Activated CD4-positive, alpha-beta T cell treated with anti-CD3 and anti-CD28 coated beads, Interleukin-10, Interleukin-2, amounts not matched to agents 100 ng/mL and 50 ng/mL, durations not matched to agents 16 hours and 8 hours (primary cell): Measurements from ENCODE around the gene TM9SF3.

Experiments
- DNase-seq: peaks from one replicate; pipeline ENCODE4 v3.0.0-alpha.2; 2020

TM9SF3 gene

DNA sequence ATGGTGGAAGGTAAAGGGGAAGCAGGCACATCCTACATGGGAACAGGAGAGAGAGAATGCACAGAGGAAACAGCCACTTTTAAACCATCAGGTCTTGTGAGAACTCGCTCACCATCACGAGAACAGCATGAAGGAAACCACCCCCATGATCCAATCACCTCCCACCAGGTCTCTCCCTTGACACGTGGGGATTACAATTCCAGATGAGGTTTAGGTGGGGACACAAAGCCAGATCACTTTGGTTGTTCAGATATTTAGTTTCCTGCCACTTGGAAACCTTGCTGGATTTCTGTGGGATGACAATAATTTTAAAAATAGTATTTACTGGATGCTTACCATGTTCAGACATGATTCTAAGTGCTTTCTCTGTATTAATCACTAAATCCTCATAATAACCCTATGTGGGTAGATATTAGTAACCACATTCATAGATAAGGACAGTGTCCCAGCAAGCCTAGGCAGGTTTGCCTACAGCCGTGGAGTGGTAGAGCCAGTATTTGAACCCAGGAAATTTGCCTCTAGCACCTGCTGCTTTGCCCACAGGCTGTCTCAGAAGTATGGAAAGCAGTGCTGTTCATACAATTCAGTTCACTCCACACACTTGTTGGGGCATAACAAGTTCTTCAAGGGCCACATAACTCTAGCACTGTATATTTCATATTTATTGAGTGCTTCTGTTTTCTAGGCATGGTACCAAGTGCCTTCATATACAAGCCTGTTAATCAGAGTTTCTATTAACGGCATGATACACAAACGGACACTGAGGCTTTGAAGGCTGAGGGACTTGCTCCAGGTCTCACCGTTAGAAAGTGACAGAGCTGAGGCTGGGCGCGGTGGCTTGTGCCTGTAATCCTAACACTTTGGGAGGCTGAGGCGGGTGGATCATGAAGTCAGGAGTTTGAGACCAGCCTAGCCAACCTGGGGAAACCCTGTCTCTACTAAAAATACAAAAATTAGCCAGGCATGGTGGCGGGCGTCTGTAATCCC is 81.4 kb downstream of the TM9SF3 start:
- no peak for DNase-seq

DNA sequence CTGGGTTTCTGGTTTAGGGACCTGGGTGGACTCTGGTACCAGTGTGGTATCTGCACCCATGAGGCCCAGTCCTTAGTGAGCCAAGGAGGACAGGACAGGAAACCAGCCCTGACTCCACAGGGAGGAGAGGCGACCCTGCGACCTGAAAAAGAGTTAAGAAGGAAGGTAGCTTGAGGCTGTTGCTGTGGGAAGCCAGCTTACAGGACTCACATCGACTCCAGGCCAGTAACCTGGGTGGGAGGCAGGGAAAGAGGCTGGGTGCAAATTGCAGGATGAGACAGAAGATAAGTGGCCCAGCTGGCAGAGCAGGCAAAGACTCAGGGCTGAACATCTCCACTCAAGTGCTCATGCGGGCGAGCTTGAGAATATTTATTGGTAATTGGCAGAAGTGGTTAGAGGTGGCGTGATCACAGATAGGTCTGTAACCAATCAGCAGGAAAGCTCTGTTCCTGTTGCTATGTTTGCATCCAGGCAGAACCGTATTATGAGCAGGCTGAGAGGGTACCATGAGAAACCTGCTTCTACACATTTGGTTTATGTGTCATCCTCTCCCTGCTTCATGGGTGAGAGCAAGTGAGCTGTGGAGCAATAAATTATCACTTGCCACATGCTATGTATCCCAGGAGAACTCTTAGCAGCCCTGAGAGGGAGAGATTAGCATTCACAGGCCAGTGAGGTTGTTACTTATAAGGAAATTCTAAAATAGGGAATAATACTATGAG is 84.1 kb downstream of the TM9SF3 start:
- DNase-seq: no peak

DNA sequence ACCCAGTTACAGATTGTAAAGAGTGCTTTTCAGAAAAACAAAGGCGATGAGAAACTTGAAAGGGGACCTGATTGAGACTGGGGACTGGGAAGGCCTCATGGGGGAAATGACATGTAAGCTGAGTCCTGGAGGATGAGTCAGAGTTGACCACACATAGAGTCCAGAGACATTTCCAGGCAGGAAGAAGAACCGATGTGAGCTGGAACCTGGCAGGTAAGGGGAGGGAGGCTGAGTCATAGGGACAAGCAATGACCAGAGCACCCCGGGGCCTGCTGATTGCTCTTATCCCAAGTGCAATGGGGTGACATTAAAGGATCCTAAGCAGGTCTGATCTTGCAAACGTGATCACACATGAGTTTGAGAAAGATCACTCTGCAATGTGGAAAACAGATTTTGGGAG is 84.8 kb downstream of the TM9SF3 start:
- no peak for DNase-seq

DNA sequence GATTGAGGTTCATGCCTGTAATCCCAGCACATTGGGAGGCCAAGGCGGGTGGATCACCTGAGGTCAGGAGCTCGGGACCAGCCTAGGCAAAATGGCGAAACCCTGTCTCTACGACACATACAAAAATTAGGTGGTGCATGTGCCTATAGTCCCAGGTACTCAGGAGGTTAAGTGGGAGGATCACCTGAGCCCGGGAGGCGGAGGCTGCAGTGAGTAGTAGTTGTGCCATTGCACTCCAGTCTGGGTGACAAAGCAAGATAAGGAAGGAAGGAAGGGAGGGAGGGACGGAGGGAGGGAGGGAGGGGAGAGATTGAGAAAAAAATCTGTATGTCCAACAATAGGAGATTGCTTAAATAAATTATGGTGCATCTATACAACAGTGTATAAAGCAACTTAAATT is 86.3 kb downstream of the TM9SF3 start:
- DNase-seq: no peak

DNA sequence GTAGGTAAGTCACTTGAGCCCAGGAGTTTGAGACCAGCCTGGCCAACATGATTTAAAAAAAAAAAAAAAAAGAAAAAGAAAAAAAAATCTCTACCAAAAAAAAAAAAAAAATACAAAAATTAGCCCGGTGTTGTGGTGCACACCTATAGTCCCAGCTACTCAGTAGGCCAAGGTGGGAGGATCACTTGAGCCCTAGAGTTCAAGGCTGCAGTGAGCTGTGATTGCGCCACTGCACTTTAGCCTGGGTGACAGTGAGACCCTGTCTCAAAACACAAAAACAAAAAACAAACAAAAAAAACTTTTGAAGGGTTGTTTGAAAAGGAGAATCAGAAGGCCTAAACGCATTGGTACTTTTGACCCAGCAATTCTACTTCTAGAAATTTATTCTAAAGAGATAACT is 86.8 kb downstream of the TM9SF3 start:
- no peak for DNase-seq

DNA sequence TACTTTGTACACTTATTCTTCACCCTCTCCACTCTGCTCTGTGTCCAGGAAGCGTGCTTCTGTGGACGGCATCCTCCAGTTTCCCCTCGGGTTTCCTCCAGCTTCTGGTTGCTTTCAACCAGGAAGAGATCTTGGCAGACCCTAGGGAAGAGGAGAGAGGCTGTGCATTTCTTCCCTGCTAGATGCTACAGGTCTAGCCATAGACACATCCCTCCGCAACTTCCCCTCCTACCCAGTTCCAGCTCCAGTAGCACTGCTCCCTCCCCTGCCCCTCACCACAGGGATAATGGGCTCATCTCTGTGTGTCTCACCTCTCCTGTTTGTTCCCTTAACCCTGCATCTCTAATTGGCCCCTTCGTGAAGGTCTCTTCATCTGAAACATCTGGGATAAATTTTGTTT is 89.4 kb downstream of the TM9SF3 start:
- DNase-seq: no peak

DNA sequence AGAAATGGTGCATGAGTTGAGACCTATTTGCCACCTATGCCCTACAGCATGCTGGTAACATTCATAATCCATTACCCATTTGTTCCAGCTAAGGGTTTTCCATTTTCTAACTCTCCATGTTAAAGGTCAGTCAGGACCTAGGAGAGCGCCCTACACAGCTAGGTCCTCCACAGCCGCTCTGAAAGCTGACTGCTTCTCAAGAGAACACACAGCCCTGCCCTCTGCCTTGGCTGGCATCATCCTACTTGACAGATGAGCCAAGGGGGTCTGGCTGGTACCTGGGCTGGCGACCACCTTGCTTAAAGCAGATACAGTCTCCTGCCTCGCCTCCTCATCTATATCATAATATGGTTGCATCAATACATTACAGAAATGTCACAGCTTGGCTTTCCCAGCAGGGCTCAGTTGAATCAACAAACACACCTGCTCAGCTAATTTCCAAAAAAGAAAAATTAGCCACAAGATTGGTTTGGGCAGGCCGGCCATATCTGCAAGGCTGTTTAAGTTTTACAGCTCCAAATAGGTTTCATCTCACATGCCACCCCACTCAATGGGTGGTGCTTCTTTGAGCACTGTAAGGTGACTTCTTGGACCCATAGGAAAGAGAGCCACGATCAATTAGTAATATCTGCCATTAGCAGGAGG is 90.4 kb downstream of the TM9SF3 start:
- no peak for DNase-seq

DNA sequence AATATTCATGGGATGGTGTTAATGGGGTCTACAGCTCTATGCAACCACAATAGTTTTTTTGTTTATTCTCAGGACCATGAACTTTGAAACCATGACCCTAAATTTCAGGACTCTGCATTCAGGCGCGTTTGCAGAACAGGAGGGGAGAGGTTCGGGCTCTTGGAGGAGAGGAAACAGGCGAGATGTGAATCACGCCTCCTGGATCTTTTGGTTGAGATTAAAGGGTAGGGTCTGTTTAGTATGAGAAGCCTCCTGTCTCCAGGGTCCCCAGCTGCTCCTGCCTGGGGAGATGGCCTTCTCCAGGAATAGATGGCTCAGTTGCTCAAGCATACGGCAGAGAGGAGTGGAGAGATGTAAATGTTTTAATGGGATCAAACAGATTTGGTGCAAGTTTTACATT is 91.3 kb downstream of the TM9SF3 start:
- no peak for DNase-seq

DNA sequence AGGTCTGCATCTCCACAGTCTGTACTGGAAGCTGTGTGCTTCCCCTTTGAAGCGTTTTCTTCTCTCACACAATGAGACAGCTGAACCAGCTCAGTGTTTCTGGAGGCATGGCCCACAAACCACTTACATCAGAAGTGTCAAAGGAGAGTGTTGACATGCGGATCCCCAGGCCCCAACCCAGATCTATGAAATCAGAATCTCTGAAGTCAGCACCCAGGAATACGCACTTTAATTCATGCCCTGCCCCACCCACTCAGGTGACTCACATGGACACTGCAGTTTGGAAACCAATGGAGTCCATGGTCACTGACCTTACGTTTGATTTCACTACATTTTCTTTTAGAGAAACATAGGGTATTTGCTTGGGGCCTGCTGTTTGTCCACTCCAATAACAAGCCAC is 92.1 kb downstream of the TM9SF3 start:
- DNase-seq: no peak

DNA sequence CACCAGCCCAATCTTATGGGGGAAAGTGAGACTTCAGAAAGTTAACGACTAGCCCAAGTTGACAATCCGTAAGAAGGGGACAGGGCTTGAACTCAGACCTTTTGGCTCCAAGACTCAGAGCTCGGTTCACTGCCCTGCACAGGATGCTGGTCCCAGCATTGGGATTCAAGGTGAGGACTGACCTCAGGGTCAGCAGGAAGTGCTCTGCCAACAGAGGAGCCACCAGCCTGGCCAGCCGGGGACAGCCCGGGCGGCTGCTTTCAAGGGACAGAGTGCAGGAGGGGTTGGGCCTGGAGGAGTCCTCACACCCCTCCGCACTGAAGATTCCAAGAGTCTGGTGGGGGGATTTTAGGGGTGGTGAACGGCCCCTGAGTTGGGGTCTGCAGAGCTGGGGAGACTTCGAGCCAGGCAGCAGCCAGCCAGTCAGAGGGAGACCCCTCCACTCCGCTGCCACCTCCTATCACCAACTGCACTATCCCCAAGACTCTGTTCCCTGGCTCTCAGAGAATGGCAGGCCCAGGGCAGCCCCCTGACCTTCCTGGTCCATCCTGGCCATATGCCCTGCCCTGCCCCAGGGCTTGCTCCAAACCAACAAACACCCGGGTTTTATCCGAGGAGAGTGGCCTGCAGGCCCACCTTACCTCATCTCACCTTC is 92.8 kb downstream of the TM9SF3 start:
- DNase-seq: no peak

DNA sequence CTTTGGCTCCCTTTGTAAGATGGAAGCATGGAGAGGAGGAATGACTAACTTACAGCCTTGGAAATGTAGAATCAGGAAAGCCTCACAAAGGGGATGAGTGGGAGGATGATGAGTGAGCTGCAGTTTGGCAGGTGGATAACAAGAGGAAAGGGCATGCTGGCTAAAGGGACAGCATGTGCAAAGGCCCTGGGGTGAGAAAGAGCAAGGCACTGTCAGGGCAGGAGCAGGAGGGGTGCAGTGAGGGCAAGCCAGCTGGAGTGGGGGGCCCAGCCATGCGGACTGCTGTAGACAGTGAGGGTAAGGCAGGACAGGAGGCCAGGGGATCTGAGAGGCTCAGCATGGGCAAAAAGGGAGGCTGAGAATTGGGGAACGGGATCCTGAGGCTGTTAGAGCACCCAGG is 93.6 kb downstream of the TM9SF3 start:
- DNase-seq: no peak

DNA sequence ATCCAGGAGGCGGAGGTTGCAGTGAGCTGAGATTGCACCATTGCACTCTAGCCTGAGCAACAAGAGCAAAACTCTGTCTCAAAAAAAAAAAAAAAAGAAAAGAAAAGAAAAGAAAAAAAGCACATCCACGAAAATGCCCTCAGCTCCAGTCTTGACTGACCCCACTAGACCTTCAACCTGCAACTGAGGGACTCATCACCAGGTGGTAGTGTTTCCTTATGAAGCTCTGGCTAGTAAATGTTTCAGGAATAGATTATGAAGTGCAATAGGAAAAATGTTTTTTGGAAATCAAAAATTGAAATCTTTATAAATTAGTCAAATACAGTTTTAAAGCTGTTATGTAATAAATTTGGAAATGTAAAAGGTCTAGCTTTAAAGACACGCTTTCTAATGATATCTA is 95.5 kb downstream of the TM9SF3 start:
- no peak for DNase-seq

DNA sequence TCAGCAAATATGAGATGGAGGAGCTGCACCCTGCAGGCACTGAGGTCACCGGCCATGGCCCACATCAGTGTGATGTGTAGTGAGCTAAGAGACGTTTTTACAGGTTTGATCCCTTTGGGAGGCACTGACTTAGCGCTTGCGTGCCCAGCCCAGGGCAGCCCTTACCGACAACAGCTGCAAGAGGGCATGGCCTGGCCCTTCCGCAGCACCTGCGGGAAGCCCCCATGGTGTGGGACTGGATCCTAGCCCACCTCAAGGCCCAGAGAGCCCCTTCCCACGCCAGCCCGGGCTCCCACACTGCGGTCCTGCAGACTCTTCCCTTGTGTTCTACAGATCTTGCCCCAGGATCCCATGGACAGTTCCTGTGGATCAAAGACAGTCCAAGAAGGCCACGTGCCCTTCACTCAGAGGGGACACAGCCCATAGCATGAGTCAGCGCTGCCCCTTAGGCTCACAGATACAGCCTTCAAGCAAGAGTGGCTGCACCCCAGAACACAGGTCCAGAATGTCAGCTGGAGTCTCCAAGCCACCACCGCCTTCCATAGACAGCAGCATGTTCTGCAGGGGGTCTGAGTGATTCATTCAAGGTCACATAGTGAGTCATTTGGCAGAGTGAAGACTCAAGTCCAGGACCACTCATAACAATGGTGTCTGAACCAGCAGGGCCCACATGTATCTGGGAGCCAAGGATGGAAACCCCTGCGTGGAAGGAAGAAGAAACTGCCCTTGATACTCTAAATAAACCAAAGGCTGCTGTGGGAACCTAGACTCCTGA is 98.5 kb downstream of the TM9SF3 start:
- no peak for DNase-seq

DNA sequence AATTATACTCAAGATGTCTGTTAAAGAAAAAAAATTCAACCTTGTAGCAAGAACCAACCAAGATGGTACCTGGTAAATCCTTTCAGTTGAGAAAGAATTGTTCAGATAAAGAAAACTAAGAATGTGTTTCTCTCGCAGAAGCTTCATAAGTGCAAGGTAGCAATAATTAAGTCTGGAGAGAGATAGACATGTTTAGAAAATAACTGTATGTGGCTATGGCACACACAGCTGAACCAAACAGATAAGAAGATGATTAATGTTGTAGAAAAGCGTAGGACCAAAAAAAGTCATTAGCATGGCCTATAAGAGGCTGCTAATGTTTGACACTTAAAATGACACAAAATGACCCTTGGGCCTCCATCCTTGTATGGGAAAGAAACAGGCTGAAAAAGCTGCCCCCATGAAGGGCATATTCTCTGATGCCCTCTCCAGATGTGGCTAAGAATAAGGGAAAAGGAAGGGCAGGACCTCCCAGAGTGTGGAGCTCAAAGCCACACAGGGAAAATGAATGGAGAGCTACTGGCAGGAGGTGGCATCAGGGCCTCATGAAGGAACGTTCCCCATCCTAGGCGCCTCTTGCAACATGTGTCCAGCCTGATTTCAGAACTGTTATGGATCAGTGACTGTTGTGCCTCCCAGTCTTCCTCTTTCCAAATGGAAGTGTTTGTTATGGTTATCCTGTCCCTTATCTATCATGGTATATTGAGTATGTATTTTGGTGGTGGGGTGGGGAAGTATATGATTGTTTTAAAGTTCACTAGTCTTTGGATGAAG is 103.8 kb downstream of the TM9SF3 start:
- no peak for DNase-seq

DNA sequence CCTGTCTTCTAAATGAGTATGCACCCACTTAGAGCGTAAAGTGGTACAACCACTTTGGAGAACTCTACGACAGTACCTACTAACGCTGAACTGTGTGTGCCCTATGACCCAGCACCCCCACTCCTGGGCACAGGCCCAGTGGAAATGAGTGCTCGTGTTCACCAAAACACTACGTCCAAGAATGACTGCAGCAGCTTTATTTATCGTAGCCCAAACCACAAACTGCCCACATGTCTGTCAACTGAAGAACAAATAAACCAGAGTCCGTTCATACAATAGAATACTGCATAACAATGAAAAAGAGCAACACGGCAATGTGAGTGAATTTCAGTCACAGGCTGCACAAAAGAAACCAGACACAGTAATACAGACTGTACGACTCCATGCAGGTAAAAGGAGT is 108.5 kb downstream of the TM9SF3 start:
- DNase-seq: no peak

DNA sequence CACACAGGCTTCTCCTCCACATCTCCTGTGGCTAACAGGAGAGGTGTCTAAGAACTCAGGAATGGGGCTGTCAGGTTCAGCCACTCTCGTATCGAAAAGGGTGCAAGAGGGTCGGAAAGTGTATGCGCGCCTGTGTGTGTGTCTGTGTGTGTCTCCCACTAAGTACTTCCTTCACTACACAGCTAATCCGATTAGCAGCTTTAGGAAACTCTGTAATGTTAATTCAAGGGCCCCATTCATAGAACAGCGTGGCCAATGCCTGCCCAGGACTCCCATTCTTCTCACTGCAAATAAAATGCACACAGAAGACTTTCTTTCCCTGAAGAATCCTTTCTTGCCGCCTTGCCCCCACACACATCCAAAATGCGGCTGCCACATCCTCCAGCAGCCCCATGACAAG is 112.9 kb downstream of the TM9SF3 start:
- no peak for DNase-seq

DNA sequence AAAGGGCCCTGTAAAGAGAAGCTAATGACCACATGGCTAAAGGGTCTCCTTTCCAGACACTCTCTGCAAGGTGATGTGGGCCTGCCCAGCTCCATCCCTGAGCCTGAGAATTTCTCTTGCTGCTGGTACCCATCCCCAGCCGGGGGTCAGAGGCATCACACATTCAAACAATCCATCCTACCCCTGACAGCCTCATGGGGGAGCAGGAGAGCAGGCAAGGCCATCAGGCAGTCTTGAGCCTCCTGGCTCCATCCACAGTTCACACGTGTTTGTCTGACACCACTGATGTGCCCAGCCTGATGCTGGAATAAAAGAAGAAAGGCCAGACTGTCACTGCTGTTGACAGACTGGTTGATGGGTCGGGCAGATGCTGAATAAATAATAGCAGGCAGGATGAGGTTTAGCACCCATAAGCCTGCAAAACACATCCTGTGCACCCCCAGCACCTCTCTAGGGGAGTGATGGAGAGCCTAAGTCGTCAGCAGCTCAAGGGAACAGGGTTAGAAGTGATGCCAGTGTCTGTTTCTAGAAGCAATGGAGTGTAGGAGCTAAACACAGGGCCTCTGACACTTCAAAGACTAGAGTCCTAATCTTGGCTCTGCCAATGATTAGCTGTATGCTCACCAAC is 116.6 kb downstream of the TM9SF3 start:
- DNase-seq: peak; percentile 49

DNA sequence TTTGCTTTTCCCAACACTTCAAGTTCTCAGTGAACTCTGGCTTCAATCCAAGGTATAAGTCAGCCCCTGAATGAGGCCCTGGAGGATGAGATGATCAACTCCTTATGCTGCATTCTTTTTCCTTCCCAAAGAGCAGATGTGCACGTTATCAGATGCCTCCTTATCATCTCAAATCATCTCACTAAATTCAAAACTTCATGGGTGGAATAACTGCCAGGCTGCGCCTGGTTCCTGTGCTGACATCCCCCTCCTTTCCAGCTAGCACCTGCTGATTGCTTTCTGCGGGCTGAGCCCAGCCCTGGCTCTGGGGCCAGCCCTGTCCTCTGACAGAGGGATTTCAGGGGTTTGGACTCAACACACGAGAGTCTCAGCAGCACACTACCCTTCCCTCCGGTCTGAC is 118.0 kb downstream of the TM9SF3 start:
- DNase-seq: no peak
